Adrenal gland (tissue), 12 donors: ENCODE data around the gene BORCS6. TPM values are rescaled to one million over a fixed set of nuclear protein-coding genes. Genes with fewer than 3 reads are reported as not detected.
A peak's percentile ranks its signal among the peaks of the same experiment; 100 is the strongest.

Source experiments
- DNase-seq, 7 donors: peaks; one replicate each; pipeline ENCODE4 v3.0.0-alpha.2; 2019 to 2020
- H3K27ac ChIP-seq, 5 donors: fragments of 200-600 bp; sonication (generic) in 4 of 5; 1 replicate in 3 of 5; 2 replicates in 2 of 5; pipeline versions ENCODE4 v1.5.1 to v1.8.0; 2016 to 2020; ENCODE audit warnings: mild to moderate bottlenecking in 1 of 5
- H3K27me3 ChIP-seq: fragments of 200-600 bp; 2 replicates; pipeline ENCODE4 v1.8.0; 2021
- H3K36me3 ChIP-seq, 2 donors: fragments of 200-600 bp; replicated peaks in 1 of 2; 1 replicate in 1 of 2; 2 replicates in 1 of 2; pipeline versions ENCODE4 v1.5.1 to v1.8.0; 2018 to 2022
- H3K4me1 ChIP-seq, 2 donors: fragments of 200-600 bp; replicated peaks in 1 of 2; 1 replicate in 1 of 2; 2 replicates in 1 of 2; pipeline versions ENCODE4 v1.5.1 to v1.8.0; 2018 to 2021
- H3K4me3 ChIP-seq, 4 donors: fragments of 200-600 bp; sonication (generic) in 3 of 4; one replicate each; pipeline ENCODE4 v1.5.1; 2016 to 2018
- H3K9me3 ChIP-seq, 3 donors: fragments of 200-600 bp; sonication (generic) in 1 of 3; replicated peaks in 1 of 3; 1 replicate in 2 of 3; 2 replicates in 1 of 3; pipeline versions ENCODE4 v1.5.1 to v1.8.0; 2016 to 2021
- CTCF ChIP-seq, 6 experiments: fragments of 450-650 bp in 4 of 6; fragments of 200-600 bp in 2 of 6; sonication (generic) in 1 of 6; IDR thresholded peaks; 1 replicate in 5 of 6; 2 replicates in 1 of 6; pipeline versions ENCODE4 v1.5.1 to v1.8.0; 2016 to 2021; ENCODE audit warnings: antibody characterized with exemption in 6 of 6, mild to moderate bottlenecking in 2 of 6, moderate library complexity in 1 of 6
- POLR2A ChIP-seq, 2 donors: fragments of 450-650 bp; IDR thresholded peaks; one replicate each; pipeline ENCODE4 v1.6.1; 2017; ENCODE audit warnings: antibody characterized with exemption in 2 of 2, mild to moderate bottlenecking in 2 of 2, moderate library complexity in 1 of 2
- WGBS, 4 donors: extraction: QIAGEN DNeasy Blood & Tissue Kit in 2 of 4; methylation state at CpG; one replicate each; pipeline versions ENCODE4 v1.1.5 to v1.1.7; 2013 to 2017; 5-methylcytosine and 5-hydroxymethylcytosine counted together
- intact Hi-C, 2 donors: fragments of 100-400 bp; cut with DNase I; formaldehyde crosslinking; loops; one replicate each; pipeline versions ENCODE4 v1.14.1 to v1.15.0; 2022 to 2023
- polyA plus RNA-seq, 3 donors: library from polyadenylated mRNA; stranded (reverse); fragments of 200-250 nt in 2 of 3; fragments of 350-450 nt in 1 of 3; fragmentation: Illumina TruSeq in 1 of 3; extraction: RNeasy Lipid Tissue Mini Kit (QIAGEN cat#74804) in 1 of 3; gene quantifications; one replicate each; pipeline ENCODE4 v1.2.3, GENCODE V29; 2013 to 2014
- total RNA-seq, 9 donors: library from RNA; depleted of rRNA in 4 of 9; stranded (reverse); fragments of >200 nt in 4 of 9; fragments of 120-200 nt in 1 of 9; fragmentation: NEBNext Ultra II Directional in 1 of 9; extraction: Animal tissue kit (Norgen Biotek cat#: 25700) in 1 of 9; gene quantifications; one replicate each; pipeline versions ENCODE4 v1.1.0 to v1.2.4, GENCODE V29; 2013 to 2023
- donor health status: healthy with polysubstance abuse.
- donor health status: Bipolar disorder and iron deficiency.
- donor health status: DM: yes; HTN: yes; CAD: no.
- donor health status: DM: no; HTN: no; CAD: no.
- donor health status: DM: no; HTN: no; CAD: no.
- donor health status: DM: yes; HTN: yes; CAD: no.

Gene BORCS6
- total and polyA plus RNA-seq, 12 donors, result 3.3 to 29.7 (median 12.3) TPM

GRCh38 chr17:8192070-8192815, 2.3 kb upstream of the BORCS6 start:
- TF ChIP-seq CTCF (IDR thresholded peaks at IDR 0.05) (no peak), POLR2A (IDR thresholded peaks at IDR 0.05) (peak in 1 of 2 donors; percentile 85)
- peak overlapping the region in 1 of 4 donors; percentile 56 for H3K4me3 ChIP-seq
- peak; percentile 81 to 97 (median 92) for DNase-seq
- intact Hi-C loops, result no loop called here
- peaks cover 27 to 41% of the 10 kb centered on the region in 2 donors for H3K4me1 ChIP-seq
- H3K27me3 ChIP-seq, result no peaks in the 10 kb centered on the region
- H3K27ac ChIP-seq, result peak overlapping the region; percentile 6 to 88 (median 55)
- H3K9me3 ChIP-seq, result no peaks in the 10 kb centered on the region
- no peaks in the 10 kb centered on the region for H3K36me3 ChIP-seq
- WGBS, 4 donors, result 6 to 11% (median 8%) methylated on average over 12 of the region's 12 CpGs

GRCh38 chr17:8190506-8190905, 526 bp upstream of the BORCS6 start:
- no peaks in the 10 kb centered on the region for H3K36me3 ChIP-seq
- H3K27me3 ChIP-seq, result no peaks in the 10 kb centered on the region
- 36 to 44% (median 38%) methylated on average over 6 of the region's 6 CpGs for WGBS, 4 donors
- peak overlapping the region in 1 of 4 donors; percentile 87 for H3K4me3 ChIP-seq
- DNase-seq, result no peak
- intact Hi-C loops, result no loop called here
- TF ChIP-seq POLR2A (IDR thresholded peaks at IDR 0.05) (no peak), CTCF (IDR thresholded peaks at IDR 0.05) (no peak)
- peaks cover 30 to 38% of the 10 kb centered on the region in 2 donors for H3K4me1 ChIP-seq
- no peaks in the 10 kb centered on the region for H3K9me3 ChIP-seq
- H3K27ac ChIP-seq, result peak overlapping the region in 4 of 5 donors; percentile 39 to 96 (median 72)

- H3K27ac ChIP-seq, result peak overlapping the region; percentile 91 to 96 (median 95)
- intact Hi-C loops, result loop anchor here (5.0 to 10.0 kb wide), 2 partner anchors 38 to 64 kb away; partner anchors contain the start of gene HES7 (in 1 of the 2)
- H3K36me3 ChIP-seq, result no peaks in the 10 kb centered on the region
- DNase-seq, result peak; percentile 40 to 71 (median 54)
- H3K9me3 ChIP-seq, result no peaks in the 10 kb centered on the region
- H3K4me1 ChIP-seq, result peaks cover 31 to 38% of the 10 kb centered on the region in 2 donors
- WGBS, 4 donors, result 2 to 23% (median 5%) methylated on average over 10 to 67 of the region's 67 CpGs
- peak overlapping the region; percentile 62 to 98 (median 86) for H3K4me3 ChIP-seq
- H3K27me3 ChIP-seq, result no peaks in the 10 kb centered on the region
- no peak for TF ChIP-seq POLR2A (IDR thresholded peaks at IDR 0.05)
- no peak for TF ChIP-seq CTCF (IDR thresholded peaks at IDR 0.05)
Measured at GRCh38 chr17:8189041-8189710, 804 bp downstream of the BORCS6 start.

GRCh38 chr17:8188263-8188839, 1.6 kb downstream of the BORCS6 start:
- Histone ChIP-seq H3K27me3 (no peaks in the 10 kb centered on the region), H3K4me3 (peak overlapping the region in 1 of 4 donors; percentile 87), H3K27ac (peak overlapping the region in 4 of 5 donors; percentile 6 to 96 (median 94)), H3K36me3 (no peaks in the 10 kb centered on the region), H3K9me3 (no peaks in the 10 kb centered on the region), H3K4me1 (peaks cover 31 to 38% of the 10 kb centered on the region in 2 donors)
- intact Hi-C loops, result loop anchor here (5.0 to 10.0 kb wide), 2 partner anchors 39 to 64 kb away; partner anchors contain the start of gene HES7 (in 1 of the 2)
- 40 to 46% (median 45%) methylated on average over 9 to 12 of the region's 12 CpGs for WGBS, 4 donors
- DNase-seq, result peak in 4 of 7 donors; percentile 25 to 66 (median 43)
- TF ChIP-seq CTCF (IDR thresholded peaks at IDR 0.05) (no peak), POLR2A (IDR thresholded peaks at IDR 0.05) (no peak)
